CD14-positive monocyte (primary cell): ENCODE measurements around the gene NOL8. TPM values are rescaled to one million over a fixed set of nuclear protein-coding genes. Genes with fewer than 3 reads are reported as not detected.
A peak's percentile ranks its signal among the peaks of the same experiment; 100 is the strongest.

ENCODE experiments used
- DNase-seq, 3 donors: peaks; one replicate each; pipeline ENCODE4 v3.0.0-alpha.2; 2011 to 2022
- H2AFZ ChIP-seq: 2 replicates; pipeline ENCODE4 v1.6.0; 2012; ENCODE audit warnings: mild to moderate bottlenecking, low read depth, low read length, inconsistent platforms; ENCODE audit not compliant: insufficient read depth, poor library complexity, severe bottlenecking
- H3K27ac ChIP-seq, 2 donors: 1 replicate in 1 of 2; 2 replicates in 1 of 2; pipeline ENCODE4 v1.5.1; 2012 to 2013; ENCODE audit warnings: low read length in 2 of 2, control low read depth in 1 of 2, inconsistent platforms in 1 of 2, low read depth in 1 of 2, mild to moderate bottlenecking in 1 of 2
- H3K27me3 ChIP-seq, 2 donors: one replicate each; pipeline versions ENCODE4 v1.6.0 to v1.6.1; 2011 to 2013; ENCODE audit warnings: low read length in 2 of 2; ENCODE audit not compliant: control insufficient read depth in 2 of 2, insufficient read depth in 2 of 2
- H3K36me3 ChIP-seq, 2 donors: replicated peaks in 1 of 2; 1 replicate in 1 of 2; 2 replicates in 1 of 2; pipeline versions ENCODE4 v1.5.1 to v1.6.1; 2012 to 2013; ENCODE audit warnings: low read length in 2 of 2, control low read depth in 1 of 2, inconsistent platforms in 1 of 2, mild to moderate bottlenecking in 1 of 2; ENCODE audit not compliant: insufficient read depth in 2 of 2, control insufficient read depth in 1 of 2
- H3K4me1 ChIP-seq, 2 donors: 1 replicate in 1 of 2; 2 replicates in 1 of 2; pipeline versions ENCODE4 v1.5.1 to v1.6.1; 2012 to 2013; ENCODE audit warnings: low read length in 2 of 2, control low read depth in 1 of 2, inconsistent platforms in 1 of 2, mild to moderate bottlenecking in 1 of 2, moderate library complexity in 1 of 2; ENCODE audit not compliant: insufficient read depth in 2 of 2, control insufficient read depth in 1 of 2
- H3K4me2 ChIP-seq: replicated peaks from 2 replicates; pipeline ENCODE3; 2012; ENCODE audit warnings: low read length, moderate library complexity, mild to moderate bottlenecking; ENCODE audit not compliant: poor library complexity, severe bottlenecking; ENCODE audit errors: extremely low read depth
- H3K4me3 ChIP-seq, 3 experiments: fragments of 200-600 bp in 1 of 3; sonication (generic) in 1 of 3; replicated peaks in 1 of 3; 1 replicate in 2 of 3; 2 replicates in 1 of 3; pipeline ENCODE4 v1.5.1; 2011 to 2013; ENCODE audit warnings: low read length in 3 of 3, mild to moderate bottlenecking in 3 of 3, control low read depth in 2 of 3, low read depth in 2 of 3, inconsistent platforms in 1 of 3, moderate library complexity in 1 of 3
- H3K79me2 ChIP-seq: 2 replicates; pipeline ENCODE4 v1.6.0; 2012; ENCODE audit warnings: mild to moderate bottlenecking, control low read depth, inconsistent platforms, low read length, moderate library complexity; ENCODE audit not compliant: insufficient read depth
- H3K9ac ChIP-seq: 2 replicates; pipeline ENCODE4 v1.6.0; 2017; ENCODE audit warnings: low read length, mild to moderate bottlenecking; ENCODE audit not compliant: insufficient read depth, poor library complexity, severe bottlenecking
- H3K9me3 ChIP-seq, 2 donors: replicated peaks in 1 of 2; 1 replicate in 1 of 2; 2 replicates in 1 of 2; pipeline versions ENCODE4 v1.5.1 to v1.6.1; 2012 to 2013; ENCODE audit warnings: low read length in 2 of 2, control low read depth in 1 of 2; ENCODE audit not compliant: control insufficient read depth in 1 of 2, insufficient read depth in 1 of 2
- H4K20me1 ChIP-seq: 2 replicates; pipeline ENCODE4 v1.6.0; 2012; ENCODE audit warnings: mild to moderate bottlenecking, low read length, control low read depth, moderate library complexity; ENCODE audit not compliant: insufficient read depth
- H3K27ac Mint-ChIP-seq, 7 donors: one replicate each; pipeline ENCODE4 v1.8.0; 2020; ENCODE audit warnings: mild to moderate bottlenecking in 7 of 7, mixed read lengths in 7 of 7, moderate library complexity in 6 of 7, inconsistent platforms in 2 of 7
- H3K27me3 Mint-ChIP-seq, 3 donors: one replicate each; pipeline ENCODE4 v1.8.0; 2021 to 2022; ENCODE audit warnings: low read depth in 3 of 3, mild to moderate bottlenecking in 3 of 3, mixed read lengths in 3 of 3, moderate library complexity in 3 of 3, inconsistent platforms in 1 of 3
- H3K36me3 Mint-ChIP-seq, 2 donors: one replicate each; pipeline ENCODE4 v1.8.0; 2020; ENCODE audit warnings: mixed read lengths in 2 of 2, inconsistent platforms in 1 of 2, mild to moderate bottlenecking in 1 of 2
- H3K4me1 Mint-ChIP-seq: one replicate; pipeline ENCODE4 v1.8.0; 2020; ENCODE audit warnings: mild to moderate bottlenecking, mixed read lengths
- H3K4me3 Mint-ChIP-seq, 2 donors: one replicate each; pipeline ENCODE4 v1.8.0; 2020; ENCODE audit warnings: mild to moderate bottlenecking in 2 of 2, mixed read lengths in 2 of 2, moderate library complexity in 1 of 2
- H3K9me3 Mint-ChIP-seq, 7 donors: one replicate each; pipeline ENCODE4 v1.8.0; 2020 to 2022; ENCODE audit warnings: mixed read lengths in 7 of 7, mild to moderate bottlenecking in 6 of 7, moderate library complexity in 6 of 7, inconsistent platforms in 2 of 7
- WGBS: methylation state at CpG from one replicate; pipeline ENCODE4 v1.1.5; 2013; ENCODE audit warnings: missing lambda C conversion rate; ENCODE audit not compliant: insufficient coverage; 5-methylcytosine and 5-hydroxymethylcytosine counted together
- intact Hi-C, 2 donors: fragments of 100-400 bp; cut with micrococcal nuclease; formaldehyde crosslinking; loops; one replicate each; pipeline versions ENCODE4 v1.15.0 to v1.15.1; 2023
- polyA plus RNA-seq, 3 donors: library from polyadenylated mRNA; depleted of rRNA in 1 of 3; unstranded in 2 of 3; stranded (reverse) in 1 of 3; fragments of 300-500 nt in 2 of 3; fragments of >200 nt in 1 of 3; fragmentation: Illumina TruSeq in 2 of 3; gene quantifications; 1 replicate in 2 of 3; 2 replicates in 1 of 3; pipeline ENCODE4 v1.2.3, GENCODE V29; 2012 to 2021
- TF ChIP-seq, protein P1 (sequence below): fragments of 200-600 bp; IDR thresholded peaks from one replicate; pipeline ENCODE4 v1.8.0; 2022; ENCODE audit warnings: antibody characterized with exemption, mild to moderate bottlenecking

NOL8 gene
- polyA plus RNA-seq, 3 donors: 2.9 to 22.0 (median 8.8) TPM

GRCh38 chr9:92292338-92293074 is 32.6 kb downstream of the NOL8 start:
- Histone ChIP-seq H3K9me3 (no peaks in the 10 kb centered on the region), H3K4me2 (peak overlapping the region; percentile 92), H3K79me2 (peaks cover 42% of the 10 kb centered on the region), H3K36me3 (peaks cover 13 to 34% of the 10 kb centered on the region in 2 donors), H3K4me3 (peak overlapping the region; percentile 79 to 93 (median 84)), H2AFZ (peak overlapping the region; percentile 95), H3K4me1 (peaks cover 14 to 23% of the 10 kb centered on the region in 2 donors), H3K27me3 (no peaks in the 10 kb centered on the region), H4K20me1 (no peaks in the 10 kb centered on the region), H3K27ac (peak overlapping the region in 1 of 2 donors; percentile 89), H3K9ac (peak overlapping the region; percentile 73)
- TF ChIP-seq, protein P1, sequence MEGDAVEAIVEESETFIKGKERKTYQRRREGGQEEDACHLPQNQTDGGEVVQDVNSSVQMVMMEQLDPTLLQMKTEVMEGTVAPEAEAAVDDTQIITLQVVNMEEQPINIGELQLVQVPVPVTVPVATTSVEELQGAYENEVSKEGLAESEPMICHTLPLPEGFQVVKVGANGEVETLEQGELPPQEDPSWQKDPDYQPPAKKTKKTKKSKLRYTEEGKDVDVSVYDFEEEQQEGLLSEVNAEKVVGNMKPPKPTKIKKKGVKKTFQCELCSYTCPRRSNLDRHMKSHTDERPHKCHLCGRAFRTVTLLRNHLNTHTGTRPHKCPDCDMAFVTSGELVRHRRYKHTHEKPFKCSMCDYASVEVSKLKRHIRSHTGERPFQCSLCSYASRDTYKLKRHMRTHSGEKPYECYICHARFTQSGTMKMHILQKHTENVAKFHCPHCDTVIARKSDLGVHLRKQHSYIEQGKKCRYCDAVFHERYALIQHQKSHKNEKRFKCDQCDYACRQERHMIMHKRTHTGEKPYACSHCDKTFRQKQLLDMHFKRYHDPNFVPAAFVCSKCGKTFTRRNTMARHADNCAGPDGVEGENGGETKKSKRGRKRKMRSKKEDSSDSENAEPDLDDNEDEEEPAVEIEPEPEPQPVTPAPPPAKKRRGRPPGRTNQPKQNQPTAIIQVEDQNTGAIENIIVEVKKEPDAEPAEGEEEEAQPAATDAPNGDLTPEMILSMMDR: no peak
- peak overlapping the region; percentile 25 to 95 (median 89) for H3K27ac Mint-ChIP-seq
- no peaks in the 10 kb centered on the region for H3K9me3 Mint-ChIP-seq
- peaks cover 20% of the 10 kb centered on the region for H3K4me1 Mint-ChIP-seq
- H3K4me3 Mint-ChIP-seq: peak overlapping the region; percentile 92 to 97
- intact Hi-C loops: loop anchor here (2.0 to 10.0 kb wide), 3 partner anchors 32 to 178 kb away; partner anchors contain the start of genes CENPP (in 2 of the 2), NOL8 (in 2 of the 2) and SPTLC1 (in 2 of the 2)
- DNase-seq: peak; percentile 33 to 88 (median 60)
- WGBS: 43% methylated on average over 8 of the region's 8 CpGs
- H3K36me3 Mint-ChIP-seq: peaks cover 18 to 22% of the 10 kb centered on the region in 2 donors
- no peaks in the 10 kb centered on the region for H3K27me3 Mint-ChIP-seq

GRCh38 chr9:92291577-92291976 is 33.6 kb downstream of the NOL8 start:
- H3K36me3 Mint-ChIP-seq: peaks cover 18 to 21% of the 10 kb centered on the region in 2 donors
- H3K9me3 ChIP-seq: no peaks in the 10 kb centered on the region
- no peak overlapping the region for H3K27ac Mint-ChIP-seq
- no peaks in the 10 kb centered on the region for H3K27me3 ChIP-seq
- H3K4me3 Mint-ChIP-seq: no peak overlapping the region
- intact Hi-C loops: loop anchor here (5.0 to 10.0 kb wide), 2 partner anchors 36 to 177 kb away; partner anchors contain the start of genes SPTLC1 (in 2 of the 2), CENPP (in 1 of the 2) and NOL8 (in 1 of the 2)
- H3K4me1 ChIP-seq: peaks cover 14 to 23% of the 10 kb centered on the region in 2 donors
- no peak overlapping the region for H3K4me2 ChIP-seq
- peaks cover 20% of the 10 kb centered on the region for H3K4me1 Mint-ChIP-seq
- DNase-seq: no peak
- H3K27me3 Mint-ChIP-seq: no peaks in the 10 kb centered on the region
- no peak overlapping the region for H2AFZ ChIP-seq
- TF ChIP-seq, protein P1: no peak
- peaks cover 11 to 33% of the 10 kb centered on the region in 2 donors for H3K36me3 ChIP-seq
- H3K27ac ChIP-seq: no peak overlapping the region
- H3K4me3 ChIP-seq: no peak overlapping the region
- peaks cover 42% of the 10 kb centered on the region for H3K79me2 ChIP-seq
- no CpG with 5 or more reads among the region's 2 CpGs for WGBS
- no peaks in the 10 kb centered on the region for H4K20me1 ChIP-seq
- no peaks in the 10 kb centered on the region for H3K9me3 Mint-ChIP-seq
- H3K9ac ChIP-seq: no peak overlapping the region
